ENCODE data around the gene PDZD7.

Gene PDZD7

DNA sequence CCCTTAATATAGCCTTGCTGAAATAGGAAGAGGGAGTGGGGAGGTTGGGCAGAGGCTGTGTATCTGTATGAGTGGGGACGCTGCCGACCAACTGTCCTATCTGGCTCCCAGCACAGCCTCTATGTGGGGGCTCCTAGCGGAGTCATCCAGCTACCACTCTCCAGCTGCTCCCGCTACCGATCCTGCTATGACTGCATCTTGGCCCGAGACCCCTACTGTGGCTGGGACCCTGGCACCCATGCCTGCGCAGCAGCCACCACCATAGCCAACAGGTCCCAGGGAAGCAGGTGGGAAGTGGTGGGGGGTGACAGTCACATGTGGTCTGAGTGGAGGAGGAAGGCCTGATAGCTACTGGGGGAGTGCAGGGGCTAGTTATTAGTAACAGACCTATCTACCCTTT is 50.2 kb downstream of the PDZD7 start:
- TF ChIP-seq, protein P1, sequence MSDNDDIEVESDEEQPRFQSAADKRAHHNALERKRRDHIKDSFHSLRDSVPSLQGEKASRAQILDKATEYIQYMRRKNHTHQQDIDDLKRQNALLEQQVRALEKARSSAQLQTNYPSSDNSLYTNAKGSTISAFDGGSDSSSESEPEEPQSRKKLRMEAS (IDR thresholded peaks at IDR 0.05; ENCODE audit: low read depth, low read length): no peak
- no peak for TF ChIP-seq MYC (IDR thresholded peaks at IDR 0.05; ENCODE audit: low read depth, low read length)
- TF ChIP-seq, protein P2, sequence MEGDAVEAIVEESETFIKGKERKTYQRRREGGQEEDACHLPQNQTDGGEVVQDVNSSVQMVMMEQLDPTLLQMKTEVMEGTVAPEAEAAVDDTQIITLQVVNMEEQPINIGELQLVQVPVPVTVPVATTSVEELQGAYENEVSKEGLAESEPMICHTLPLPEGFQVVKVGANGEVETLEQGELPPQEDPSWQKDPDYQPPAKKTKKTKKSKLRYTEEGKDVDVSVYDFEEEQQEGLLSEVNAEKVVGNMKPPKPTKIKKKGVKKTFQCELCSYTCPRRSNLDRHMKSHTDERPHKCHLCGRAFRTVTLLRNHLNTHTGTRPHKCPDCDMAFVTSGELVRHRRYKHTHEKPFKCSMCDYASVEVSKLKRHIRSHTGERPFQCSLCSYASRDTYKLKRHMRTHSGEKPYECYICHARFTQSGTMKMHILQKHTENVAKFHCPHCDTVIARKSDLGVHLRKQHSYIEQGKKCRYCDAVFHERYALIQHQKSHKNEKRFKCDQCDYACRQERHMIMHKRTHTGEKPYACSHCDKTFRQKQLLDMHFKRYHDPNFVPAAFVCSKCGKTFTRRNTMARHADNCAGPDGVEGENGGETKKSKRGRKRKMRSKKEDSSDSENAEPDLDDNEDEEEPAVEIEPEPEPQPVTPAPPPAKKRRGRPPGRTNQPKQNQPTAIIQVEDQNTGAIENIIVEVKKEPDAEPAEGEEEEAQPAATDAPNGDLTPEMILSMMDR (IDR thresholded peaks at IDR 0.05; ENCODE audit: low read depth, low read length): no peak
- TF ChIP-seq POLR2A (IDR thresholded peaks at IDR 0.05; ENCODE audit: extremely low read depth, insufficient read length): no peak
- H3K4me3 ChIP-seq (ENCODE audit: low read depth, low read length): no peak overlapping the region
- DNase-seq (ENCODE audit: low read depth): no peak

DNA sequence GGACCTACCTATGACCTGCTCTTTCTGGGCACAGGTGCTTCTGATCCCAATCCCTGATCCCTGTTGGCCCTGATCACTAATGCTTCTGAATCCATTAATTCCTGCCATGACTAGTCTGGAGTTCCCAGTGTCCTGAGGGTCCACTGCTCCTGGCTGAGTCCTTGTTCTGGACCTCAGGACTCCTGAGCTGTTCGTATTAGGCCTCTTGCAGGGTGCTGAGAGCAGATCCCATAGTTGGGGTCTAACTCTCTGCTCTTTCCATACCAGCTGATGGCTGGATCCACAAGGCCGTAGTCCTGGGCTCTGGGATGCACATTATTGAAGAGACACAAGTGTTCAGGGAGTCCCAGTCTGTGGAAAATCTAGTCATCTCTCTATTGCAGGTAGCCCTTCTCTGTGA is 50.6 kb downstream of the PDZD7 start:
- DNase-seq (ENCODE audit: low read depth): no peak
- TF ChIP-seq, protein P1 (IDR thresholded peaks at IDR 0.05; ENCODE audit: low read depth, low read length): no peak
- TF ChIP-seq, protein P2 (IDR thresholded peaks at IDR 0.05; ENCODE audit: low read depth, low read length): no peak
- TF ChIP-seq MYC (IDR thresholded peaks at IDR 0.05; ENCODE audit: low read depth, low read length): no peak
- no peak overlapping the region for H3K4me3 ChIP-seq (ENCODE audit: low read depth, low read length)

DNA sequence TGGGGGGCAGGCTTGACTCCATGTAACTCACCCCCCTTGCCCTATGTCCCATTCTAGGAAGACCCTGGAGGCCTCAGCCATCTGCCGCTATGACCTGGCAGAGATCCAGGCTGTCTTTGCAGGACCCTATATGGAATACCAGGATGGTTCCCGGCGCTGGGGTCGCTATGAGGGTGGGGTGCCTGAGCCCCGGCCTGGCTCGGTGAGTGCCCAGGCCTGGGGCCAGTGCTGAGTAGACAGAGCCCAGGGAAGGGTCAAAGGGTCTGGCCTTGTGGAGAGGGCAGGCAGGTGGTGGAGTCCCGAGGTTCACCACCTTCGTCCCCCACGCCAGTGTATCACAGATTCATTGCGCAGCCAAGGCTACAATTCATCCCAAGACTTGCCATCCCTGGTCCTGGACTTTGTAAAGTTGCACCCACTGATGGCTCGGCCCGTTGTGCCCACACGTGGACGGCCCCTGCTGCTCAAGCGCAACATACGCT is 51.1 kb downstream of the PDZD7 start:
- TF ChIP-seq POLR2A (IDR thresholded peaks at IDR 0.05; ENCODE audit: extremely low read depth, insufficient read length) (no peak), MYC (IDR thresholded peaks at IDR 0.05; ENCODE audit: low read depth, low read length) (no peak)
- TF ChIP-seq, protein P1 (IDR thresholded peaks at IDR 0.05; ENCODE audit: low read depth, low read length): no peak
- TF ChIP-seq, protein P2 (IDR thresholded peaks at IDR 0.05; ENCODE audit: low read depth, low read length): no peak
- no peak overlapping the region for H3K4me3 ChIP-seq (ENCODE audit: low read depth, low read length)
- no peak for DNase-seq (ENCODE audit: low read depth)

DNA sequence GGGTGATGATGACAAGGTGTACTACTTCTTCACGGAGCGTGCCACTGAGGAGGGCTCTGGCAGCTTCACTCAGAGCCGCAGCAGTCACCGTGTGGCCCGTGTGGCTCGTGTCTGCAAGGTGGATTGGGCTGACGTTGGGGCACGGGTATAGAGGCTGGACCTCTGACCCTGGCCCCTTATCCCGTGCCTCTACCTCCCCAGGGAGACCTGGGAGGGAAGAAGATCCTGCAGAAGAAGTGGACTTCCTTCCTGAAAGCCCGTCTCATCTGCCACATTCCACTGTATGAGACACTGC is 52.1 kb downstream of the PDZD7 start:
- no peak for DNase-seq (ENCODE audit: low read depth)
- no peak overlapping the region for H3K4me3 ChIP-seq (ENCODE audit: low read depth, low read length)

DNA sequence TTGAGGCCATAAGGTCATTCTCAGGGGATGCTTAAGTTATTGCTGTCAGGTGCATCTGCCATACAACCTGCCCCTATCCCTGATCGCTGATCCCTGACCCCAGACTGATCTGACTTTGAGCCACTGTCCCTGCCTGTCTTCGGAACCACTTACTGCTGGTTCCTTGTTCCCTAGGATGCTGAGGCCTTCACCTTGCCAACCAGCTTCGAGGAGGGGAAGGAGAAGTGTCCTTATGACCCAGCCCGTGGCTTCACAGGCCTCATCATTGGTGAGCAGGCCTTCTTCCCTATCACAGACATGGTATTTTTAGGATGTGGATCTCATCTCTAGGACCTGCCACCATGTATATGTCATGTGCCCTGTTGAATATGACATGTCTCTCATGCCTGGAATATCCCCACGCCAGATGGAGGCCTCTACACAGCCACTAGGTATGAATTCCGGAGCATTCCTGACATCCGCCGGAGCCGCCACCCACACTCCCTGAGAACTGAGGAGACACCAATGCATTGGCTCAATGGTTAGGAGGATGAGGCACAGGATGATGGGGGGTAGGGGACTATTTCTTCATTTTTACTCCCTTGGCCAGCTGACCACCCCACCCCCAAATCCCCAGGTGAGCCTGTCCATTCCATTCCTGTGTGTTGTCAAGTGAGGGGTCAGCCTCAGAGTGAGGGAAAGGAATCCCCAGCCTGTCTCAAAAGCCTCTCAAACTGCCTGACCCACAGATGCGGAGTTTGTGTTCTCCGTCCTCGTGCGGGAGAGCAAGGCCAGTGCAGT is 52.6 kb downstream of the PDZD7 start:
- TF ChIP-seq, protein P2 (IDR thresholded peaks at IDR 0.05; ENCODE audit: low read depth, low read length): no peak
- TF ChIP-seq POLR2A (IDR thresholded peaks at IDR 0.05; ENCODE audit: extremely low read depth, insufficient read length): no peak
- TF ChIP-seq MYC (IDR thresholded peaks at IDR 0.05; ENCODE audit: low read depth, low read length): no peak
- TF ChIP-seq, protein P1 (IDR thresholded peaks at IDR 0.05; ENCODE audit: low read depth, low read length): no peak
- no peak for DNase-seq (ENCODE audit: low read depth)

More for the DNA sequence above, 52.1 kb downstream of the PDZD7 start:
- no peak for TF ChIP-seq MYC (IDR thresholded peaks at IDR 0.05; ENCODE audit: low read depth, low read length)
- TF ChIP-seq, protein P1 (IDR thresholded peaks at IDR 0.05; ENCODE audit: low read depth, low read length): no peak
- no peak for TF ChIP-seq POLR2A (IDR thresholded peaks at IDR 0.05; ENCODE audit: extremely low read depth, insufficient read length)
- TF ChIP-seq, protein P2 (IDR thresholded peaks at IDR 0.05; ENCODE audit: low read depth, low read length): no peak

More for the DNA sequence above, 52.6 kb downstream of the PDZD7 start:
- no peak overlapping the region for H3K4me3 ChIP-seq (ENCODE audit: low read depth, low read length)

All from NB4 (cell line).